ENCODE measurements around the gene ABCG1. TPM values are rescaled to one million over a fixed set of nuclear protein-coding genes. Genes with fewer than 3 reads are reported as not detected.

The ABCG1 gene
- total and polyA plus RNA-seq, 4 donors: 1.6 to 9.7 (median 5.3) TPM

GRCh38 chr21:42338729-42339715 lies 120.1 kb downstream of the ABCG1 start:
- Histone ChIP-seq H3K9ac (ENCODE audit: low read depth in 1 of 2, low read length in 2 of 2) (no peak overlapping the region), H3K27me3 (ENCODE audit: control insufficient read depth in 4 of 4, insufficient read depth in 4 of 4, low read length in 3 of 4) (no peaks in the 10 kb centered on the region), H3K4me3 (ENCODE audit: low read depth in 1 of 3, low read length in 3 of 3) (no peak overlapping the region), H3K27ac (ENCODE audit: low read depth in 1 of 2, low read length in 2 of 2) (no peak overlapping the region), H3K36me3 (ENCODE audit: control insufficient read depth in 4 of 4, insufficient read depth in 3 of 4, low read depth in 1 of 4, low read length in 3 of 4) (no peaks in the 10 kb centered on the region), H3K4me1 (ENCODE audit: control insufficient read depth in 4 of 4, insufficient read depth in 4 of 4, low read length in 3 of 4) (peaks cover 0 to 5% (median 0%) of the 10 kb centered on the region in 4 donors), H3K9me3 (ENCODE audit: control insufficient read depth in 4 of 4, low read length in 3 of 4) (no peaks in the 10 kb centered on the region)
- TF ChIP-seq REST (IDR thresholded peaks at IDR 0.05) (no peak), SP1 (IDR thresholded peaks at IDR 0.05) (no peak), RXRA (IDR thresholded peaks at IDR 0.05) (no peak), YY1 (IDR thresholded peaks at IDR 0.05) (no peak), GABPA (IDR thresholded peaks at IDR 0.05 in 1 of 2, conservative IDR thresholded peaks at IDR 0.05 in 1 of 2) (no peak), TAF1 (conservative IDR thresholded peaks at IDR 0.05) (no peak), HNF4A (conservative IDR thresholded peaks at IDR 0.05) (no peak), HNF4G (IDR thresholded peaks at IDR 0.05) (no peak), ZBTB33 (IDR thresholded peaks at IDR 0.05) (no peak), JUND (IDR thresholded peaks at IDR 0.05) (no peak), FOXA1 (IDR thresholded peaks at IDR 0.05) (no peak), ATF3 (IDR thresholded peaks at IDR 0.05) (no peak), NR2F2 (IDR thresholded peaks at IDR 0.05) (no peak), MAX (IDR thresholded peaks at IDR 0.05) (no peak), EGR1 (IDR thresholded peaks at IDR 0.05; ENCODE audit: low read depth in 2 of 2) (no peak), FOXA2 (IDR thresholded peaks at IDR 0.05) (no peak), RAD21 (IDR thresholded peaks at IDR 0.05) (no peak), CTCF (IDR thresholded peaks at IDR 0.05; ENCODE audit: low read depth, low read length, missing input control) (no peak)
- 92% methylated on average over 17 of the region's 17 CpGs for WGBS
- no peak for DNase-seq (ENCODE audit: low spot score)

Data from liver (tissue), 9 donors.